HG03457 (cell line): ENCODE data around the gene OLFM2.
"Not testable (repeated sequence)": the region's sequence is repeated elsewhere in the genome, so short reads cannot be mapped to it uniquely, and the experiment has no call there.

Experiments
- ATAC-seq: cut with Tn5 transposase; IDR thresholded peaks from one replicate; pipeline ENCODE4 v1.9.1; 2021; ENCODE audit warnings: moderate number of reproducible peaks; ENCODE audit not compliant: unreplicated experiment

OLFM2 gene

GRCh38 chr19:9936326-9937000 is at the start of gene OLFM2:
Gene OLFM2 (minus strand): TSS chr19:9936515. CDS start chr19:9936366, 149 bp downstream.
- no peak for ATAC-seq

GRCh38 chr19:9981406-9982260 is 45.3 kb upstream of the OLFM2 start:
- no peak for ATAC-seq

GRCh38 chr19:9972103-9972502 is 35.8 kb upstream of the OLFM2 start:
- ATAC-seq: no peak

- ATAC-seq: no peak
Observed at GRCh38 chr19:9971166-9971897, 35.0 kb upstream of the OLFM2 start.

GRCh38 chr19:9970481-9970880 is 34.2 kb upstream of the OLFM2 start:
- ATAC-seq: no peak

- ATAC-seq: no peak
Observed at GRCh38 chr19:9969688-9969975, 33.3 kb upstream of the OLFM2 start.

- no peak for ATAC-seq
Observed at GRCh38 chr19:9968820-9969687, 32.7 kb upstream of the OLFM2 start.

- no peak for ATAC-seq
Observed at GRCh38 chr19:9967326-9967725, 31.0 kb upstream of the OLFM2 start.

- ATAC-seq: no peak
Observed at GRCh38 chr19:9966448-9966847, 30.1 kb upstream of the OLFM2 start.

GRCh38 chr19:9966024-9966423 is 29.7 kb upstream of the OLFM2 start:
- no peak for ATAC-seq

GRCh38 chr19:9962623-9963290 is 26.4 kb upstream of the OLFM2 start:
- no peak for ATAC-seq

- no peak for ATAC-seq
Observed at GRCh38 chr19:9961103-9961502, 24.8 kb upstream of the OLFM2 start.

- ATAC-seq: no peak
Observed at GRCh38 chr19:9958379-9958821, 22.1 kb upstream of the OLFM2 start.

GRCh38 chr19:9956956-9957355 is 20.6 kb upstream of the OLFM2 start:
- no peak for ATAC-seq

GRCh38 chr19:9953802-9954542 is 17.7 kb upstream of the OLFM2 start:
- no peak for ATAC-seq

GRCh38 chr19:9952276-9952675 is 16.0 kb upstream of the OLFM2 start:
- no peak for ATAC-seq

GRCh38 chr19:9947441-9947840 is 11.1 kb upstream of the OLFM2 start:
- ATAC-seq: no peak

GRCh38 chr19:9946528-9947125 is 10.3 kb upstream of the OLFM2 start:
- not testable (repeated sequence) for ATAC-seq

GRCh38 chr19:9945319-9945966 is 9.1 kb upstream of the OLFM2 start:
- no peak for ATAC-seq
